ENCODE measurements around the gene ZBTB32.

GRCh38 chr19:35675589-35676140 is 28.7 kb upstream of the ZBTB32 start:
- no peak for TF ChIP-seq POLR2A (IDR thresholded peaks at IDR 0.05; ENCODE audit: low read length)
- TF ChIP-seq USF2 (IDR thresholded peaks at IDR 0.05) = no peak
- TF ChIP-seq POLR2AphosphoS2 (conservative IDR thresholded peaks at IDR 0.05; ENCODE audit: low read length) = no peak
- no peak for TF ChIP-seq E2F6 (IDR thresholded peaks at IDR 0.05; ENCODE audit: borderline replicate concordance, low read depth)
- TF ChIP-seq FOSL2 (IDR thresholded peaks at IDR 0.05) = no peak
- TF ChIP-seq FOSL2 (CRISPR knock-in tag; IDR thresholded peaks at IDR 0.05) = no peak
- TF ChIP-seq CTCF (IDR thresholded peaks at IDR 0.05) = no peak
- no peak for TF ChIP-seq REST (IDR thresholded peaks at IDR 0.05)
- no peak for TF ChIP-seq HOXB5 (CRISPR knock-in tag; IDR thresholded peaks at IDR 0.05)
- TF ChIP-seq CEBPB (IDR thresholded peaks at IDR 0.05) = no peak
- no peak for TF ChIP-seq MAX (IDR thresholded peaks at IDR 0.05)
- TF ChIP-seq JUN (IDR thresholded peaks at IDR 0.05) = no peak
- no peak for TF ChIP-seq RFX5 (IDR thresholded peaks at IDR 0.05)
- TF ChIP-seq EP300 (IDR thresholded peaks at IDR 0.05) = no peak
- no peak for TF ChIP-seq CHD2 (IDR thresholded peaks at IDR 0.05; ENCODE audit: low read length, partially characterized antibody)
